Mononuclear cell (primary cell): ENCODE measurements around the gene KNDC1. TPM values are rescaled to one million over a fixed set of nuclear protein-coding genes. Genes with fewer than 3 reads are reported as not detected.

Source experiments
- H3K27me3 ChIP-seq: 2 replicates; pipeline ENCODE4 v1.6.0; 2011; ENCODE audit warnings: low read length, control low read depth; ENCODE audit not compliant: insufficient read depth
- H3K4me1 ChIP-seq: 2 replicates; pipeline ENCODE4 v1.5.1; 2011; ENCODE audit warnings: mild to moderate bottlenecking, low read length, control low read depth; ENCODE audit not compliant: insufficient read depth
- H3K4me3 ChIP-seq: 2 replicates; pipeline ENCODE4 v1.5.1; 2011; ENCODE audit warnings: mild to moderate bottlenecking, low read length, moderate library complexity
- H3K9me3 ChIP-seq: 2 replicates; pipeline ENCODE4 v1.5.1; 2011; ENCODE audit warnings: low read depth, mild to moderate bottlenecking, control low read depth, low read length
- total RNA-seq: library from RNA; depleted of rRNA; stranded (reverse); fragments of >200 nt; gene quantifications from one replicate; pipeline ENCODE4 v1.2.3, GENCODE V29; 2012

The KNDC1 gene
- total RNA-seq, 1 donor, result 0.94 TPM

GRCh38 chr10:133161486-133162109 is 1.6 kb downstream of the KNDC1 start:
- Histone ChIP-seq H3K4me3 (no peak overlapping the region), H3K4me1 (peaks cover 6% of the 10 kb centered on the region), H3K27me3 (peaks cover 23% of the 10 kb centered on the region)

GRCh38 chr10:133162178-133162909 is 2.3 kb downstream of the KNDC1 start:
- Histone ChIP-seq H3K9me3 (no peaks in the 10 kb centered on the region), H3K4me1 (peaks cover 6% of the 10 kb centered on the region), H3K27me3 (peaks cover 23% of the 10 kb centered on the region), H3K4me3 (no peak overlapping the region)

More at GRCh38 chr10:133161486-133162109, 1.6 kb downstream of the KNDC1 start:
- no peaks in the 10 kb centered on the region for H3K9me3 ChIP-seq

- Histone ChIP-seq H3K9me3 (no peaks in the 10 kb centered on the region), H3K4me1 (peaks cover 6% of the 10 kb centered on the region), H3K27me3 (peaks cover 23% of the 10 kb centered on the region), H3K4me3 (no peak overlapping the region)
Observed at GRCh38 chr10:133162910-133163856, 3.2 kb downstream of the KNDC1 start.

- H3K4me3 ChIP-seq, result no peak overlapping the region
- H3K27me3 ChIP-seq, result peaks cover 23% of the 10 kb centered on the region
- no peaks in the 10 kb centered on the region for H3K9me3 ChIP-seq
- H3K4me1 ChIP-seq, result peaks cover 6% of the 10 kb centered on the region
Observed at GRCh38 chr10:133163889-133164815, 4.1 kb downstream of the KNDC1 start.

GRCh38 chr10:133164816-133165555 is 5.0 kb downstream of the KNDC1 start:
- peaks cover 19% of the 10 kb centered on the region for H3K27me3 ChIP-seq
- no peaks in the 10 kb centered on the region for H3K9me3 ChIP-seq
- H3K4me3 ChIP-seq, result no peak overlapping the region
- H3K4me1 ChIP-seq, result peaks cover 6% of the 10 kb centered on the region

GRCh38 chr10:133165556-133166503 is 5.8 kb downstream of the KNDC1 start:
- H3K9me3 ChIP-seq, result no peaks in the 10 kb centered on the region
- H3K27me3 ChIP-seq, result peaks cover 15% of the 10 kb centered on the region
- H3K4me3 ChIP-seq, result no peak overlapping the region
- peaks cover 5% of the 10 kb centered on the region for H3K4me1 ChIP-seq

- H3K27me3 ChIP-seq, result peaks cover 8% of the 10 kb centered on the region
- H3K4me1 ChIP-seq, result no peaks in the 10 kb centered on the region
- H3K9me3 ChIP-seq, result no peaks in the 10 kb centered on the region
- no peak overlapping the region for H3K4me3 ChIP-seq
Observed at GRCh38 chr10:133166504-133166827, 6.4 kb downstream of the KNDC1 start.

- H3K27me3 ChIP-seq, result peaks cover 2% of the 10 kb centered on the region
- no peak overlapping the region for H3K4me3 ChIP-seq
- no peaks in the 10 kb centered on the region for H3K4me1 ChIP-seq
- H3K9me3 ChIP-seq, result no peaks in the 10 kb centered on the region
Observed at GRCh38 chr10:133166828-133167692, 7.0 kb downstream of the KNDC1 start.

- no peaks in the 10 kb centered on the region for H3K4me1 ChIP-seq
- H3K27me3 ChIP-seq, result no peaks in the 10 kb centered on the region
- no peak overlapping the region for H3K4me3 ChIP-seq
- no peaks in the 10 kb centered on the region for H3K9me3 ChIP-seq
Observed at GRCh38 chr10:133167693-133168616, 7.9 kb downstream of the KNDC1 start.

GRCh38 chr10:133168617-133169031 is 8.6 kb downstream of the KNDC1 start:
- H3K4me1 ChIP-seq, result peaks cover 2% of the 10 kb centered on the region
- H3K4me3 ChIP-seq, result no peak overlapping the region
- H3K27me3 ChIP-seq, result no peaks in the 10 kb centered on the region
- H3K9me3 ChIP-seq, result no peaks in the 10 kb centered on the region

GRCh38 chr10:133169173-133169947 is 9.3 kb downstream of the KNDC1 start:
- H3K4me3 ChIP-seq, result no peak overlapping the region
- peaks cover 7% of the 10 kb centered on the region for H3K4me1 ChIP-seq
- no peaks in the 10 kb centered on the region for H3K9me3 ChIP-seq
- no peaks in the 10 kb centered on the region for H3K27me3 ChIP-seq
